ENCODE data around the gene CDH9.

- TF ChIP-seq CTCF (IDR thresholded peaks at IDR 0.05 in 4 of 5, conservative IDR thresholded peaks at IDR 0.05 in 1 of 5) (no peak), POLR2A (IDR thresholded peaks at IDR 0.05) (no peak)
These were observed 11.6 kb downstream of the CDH9 start for GRCh38 chr5:27026801-27027200.
